Measurements from ENCODE around the gene UHRF1. TPM values are rescaled to one million over a fixed set of nuclear protein-coding genes. Genes with fewer than 3 reads are reported as not detected.

Gene UHRF1
- total and polyA plus RNA-seq, 2 of the 4 experiments (the other 2 are of a cell fraction), result 47.4 to 57.4 TPM

GRCh38 chr19:5001615-5002014, 92.3 kb downstream of the UHRF1 start:
- CTCF ChIA-PET, result interaction anchor here (0.6 to 2.0 kb wide), 8 partner anchors 9 to 189 kb away, joined by 3 to 11 read pairs (median 3); partner anchors contain the start of gene KDM4B
- Histone ChIP-seq H4K5ac (ENCODE audit: low read depth, low read length) (no peak overlapping the region), H3K56ac (ENCODE audit: extremely low read depth, insufficient read depth, low read length) (no peak overlapping the region), H2BK120ac (ENCODE audit: low read depth, low read length) (no peak overlapping the region), H3K9me1 (ENCODE audit: insufficient read depth, low read length) (peaks cover 11% of the 10 kb centered on the region), H3K4me1 (ENCODE audit: control insufficient read depth, insufficient read depth, low read length) (no peaks in the 10 kb centered on the region), H2AK9ac (replicated peaks; ENCODE audit: low read depth, low read length, poor library complexity) (peak overlapping the region; percentile 5), H3K4me2 (ENCODE audit: low read depth, low read length) (no peak overlapping the region), H3K79me1 (ENCODE audit: low read depth in 1 of 2, low read length in 2 of 2) (peaks cover 35 to 92% of the 10 kb centered on the region in 2 experiments), H3K4ac (ENCODE audit: low read depth, low read length) (no peak overlapping the region), H2BK15ac (ENCODE audit: low read depth, low read length) (no peak overlapping the region), H3K27ac (ENCODE audit: insufficient read depth, low read length) (no peak overlapping the region), H3K36me3 (ENCODE audit: control insufficient read depth, insufficient read depth, low read length) (peaks cover 21% of the 10 kb centered on the region; the same call in 1 of the 2 replicates), H2BK5ac (ENCODE audit: low read depth, low read length, poor library complexity, severe bottlenecking) (no peak overlapping the region), H4K8ac (ENCODE audit: low read depth in 2 of 2, low read length in 2 of 2) (no peak overlapping the region), H3K4me3 (ENCODE audit: insufficient read depth, low read depth, low read length) (no peak overlapping the region), H3K27me3 (ENCODE audit: control insufficient read depth, insufficient read depth, low read length) (no peaks in the 10 kb centered on the region), H4K91ac (ENCODE audit: insufficient read depth, low read depth, low read length) (no peak overlapping the region), H2BK20ac (ENCODE audit: low read depth, low read length) (no peak overlapping the region), H3K18ac (ENCODE audit: low read depth, low read length) (no peak overlapping the region), H3K9me3 (ENCODE audit: control insufficient read depth, insufficient read depth, low read length) (no peaks in the 10 kb centered on the region), H3K14ac (replicated peaks; ENCODE audit: low read depth, low read length) (no peak overlapping the region), H2AK5ac (ENCODE audit: low read depth, low read length) (no peak overlapping the region), H2AFZ (replicated peaks; ENCODE audit: low read length, poor library complexity) (no peak overlapping the region), H3K23ac (ENCODE audit: low read depth, low read length) (no peak overlapping the region), H3K9ac (ENCODE audit: low read depth, low read length) (no peak overlapping the region), H4K20me1 (ENCODE audit: insufficient read depth, low read length) (peaks cover 93% of the 10 kb centered on the region)
- TF ChIP-seq RAD21 (IDR thresholded peaks at IDR 0.05; ENCODE audit: low read length) (peak; percentile 48), SMC3 (IDR thresholded peaks at IDR 0.05; ENCODE audit: low read depth, low read length) (peak; percentile 32; the same call in 1 of the 2 replicates), CHD1 (IDR thresholded peaks at IDR 0.05; ENCODE audit: low read depth, low read length) (no peak), CTCF (conservative IDR thresholded peaks at IDR 0.05; ENCODE audit: low read depth, low read length) (peak; percentile 62)
- POLR2A ChIA-PET (ENCODE audit: unreplicated experiment), result interaction anchor here (0.7 to 0.9 kb wide), 2 partner anchors 33 to 90 kb away, joined by 3 to 4 read pairs; partner anchors contain the start of gene KDM4B
- no TSS peak for BruUV-seq (replicated peaks)
- DNase-seq (peak; percentile 71), ATAC-seq (ENCODE audit: low read depth) (peak; percentile 69)
- dilution Hi-C loops (cut with HindIII; ENCODE audit: low sequenced_read_pairs, unreplicated experiment), result no loop called here
- WGBS, 2 experiments (ENCODE audit: extremely low coverage in 2 of 2, insufficient read length in 1 of 2), result 80% methylated on average over 2 of the region's 3 CpGs; no CpG with 5 or more reads in 1 of the 2 experiments
- in situ Hi-C loops (cut with MboI; ENCODE audit: low sequenced_read_pairs), result no loop called here
- intact Hi-C loops (cut with micrococcal nuclease), result no loop called here
